ENCODE data around the gene RLBP1.
"Not testable (repeated sequence)": the region's sequence is repeated elsewhere in the genome, so short reads cannot be mapped to it uniquely, and the experiment has no call there.

Gene RLBP1

DNA sequence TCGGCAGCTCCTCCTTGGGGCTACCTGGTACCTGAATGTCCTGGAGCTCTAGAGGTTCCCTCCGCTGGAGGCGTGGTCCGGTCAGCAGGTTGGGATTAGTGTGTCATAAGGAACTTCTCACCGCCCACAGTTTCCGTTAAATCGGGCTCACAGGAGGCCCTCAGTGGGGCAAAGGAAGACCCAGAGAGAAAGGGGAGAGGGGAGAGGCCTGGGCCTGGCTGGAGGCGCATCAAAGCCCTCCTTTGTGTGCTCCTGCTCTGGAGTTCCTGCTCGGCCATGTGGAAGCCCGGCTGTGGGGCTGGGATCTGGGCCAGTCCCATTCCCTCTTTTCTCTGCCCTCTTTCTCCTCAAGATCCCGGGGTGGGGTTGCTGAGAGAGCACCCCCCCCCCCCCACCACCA, at the start of gene RLBP1:
RLBP1 (minus strand) TSS at position 37 of the 400 bp plus-strand sequence. CDS start 2,604 bp downstream, outside the sequence.
- DNase-seq (ENCODE audit: insufficient read length, low spot score) (no peak), FAIRE-seq (no peak)
- TF ChIP-seq, protein P1, sequence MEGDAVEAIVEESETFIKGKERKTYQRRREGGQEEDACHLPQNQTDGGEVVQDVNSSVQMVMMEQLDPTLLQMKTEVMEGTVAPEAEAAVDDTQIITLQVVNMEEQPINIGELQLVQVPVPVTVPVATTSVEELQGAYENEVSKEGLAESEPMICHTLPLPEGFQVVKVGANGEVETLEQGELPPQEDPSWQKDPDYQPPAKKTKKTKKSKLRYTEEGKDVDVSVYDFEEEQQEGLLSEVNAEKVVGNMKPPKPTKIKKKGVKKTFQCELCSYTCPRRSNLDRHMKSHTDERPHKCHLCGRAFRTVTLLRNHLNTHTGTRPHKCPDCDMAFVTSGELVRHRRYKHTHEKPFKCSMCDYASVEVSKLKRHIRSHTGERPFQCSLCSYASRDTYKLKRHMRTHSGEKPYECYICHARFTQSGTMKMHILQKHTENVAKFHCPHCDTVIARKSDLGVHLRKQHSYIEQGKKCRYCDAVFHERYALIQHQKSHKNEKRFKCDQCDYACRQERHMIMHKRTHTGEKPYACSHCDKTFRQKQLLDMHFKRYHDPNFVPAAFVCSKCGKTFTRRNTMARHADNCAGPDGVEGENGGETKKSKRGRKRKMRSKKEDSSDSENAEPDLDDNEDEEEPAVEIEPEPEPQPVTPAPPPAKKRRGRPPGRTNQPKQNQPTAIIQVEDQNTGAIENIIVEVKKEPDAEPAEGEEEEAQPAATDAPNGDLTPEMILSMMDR (IDR thresholded peaks at IDR 0.05; ENCODE audit: insufficient read depth, missing control alignments), result no peak

DNA sequence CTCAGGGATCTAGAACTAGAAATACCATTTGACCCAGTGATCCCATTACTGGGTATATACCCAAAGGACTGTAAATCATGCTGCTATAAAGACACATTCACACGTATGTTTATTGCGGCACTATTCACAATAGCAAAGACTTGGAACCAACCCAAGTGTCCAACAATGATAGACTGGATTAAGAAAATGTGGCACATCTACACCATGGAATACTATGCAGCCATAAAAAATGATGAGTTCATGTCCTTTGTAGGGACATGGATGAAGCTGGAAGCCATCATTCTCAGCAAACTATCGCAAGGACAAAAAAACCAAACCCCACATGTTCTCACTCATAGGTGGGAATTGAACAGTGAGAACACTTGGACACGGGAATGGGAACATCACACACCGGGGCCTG, 28.8 kb upstream of the RLBP1 start:
- FAIRE-seq; DNase-seq (ENCODE audit: insufficient read length, low spot score): not testable (repeated sequence)

- TF ChIP-seq, protein P1 (IDR thresholded peaks at IDR 0.05; ENCODE audit: insufficient read depth, missing control alignments), result no peak
Observed at GRCh38 chr15:89248584-89248983, 27.2 kb upstream of the RLBP1 start.

GRCh38 chr15:89247446-89247845, 26.1 kb upstream of the RLBP1 start:
- DNase-seq (ENCODE audit: insufficient read length, low spot score) (no peak), FAIRE-seq (no peak)
- TF ChIP-seq, protein P1 (IDR thresholded peaks at IDR 0.05; ENCODE audit: insufficient read depth, missing control alignments), result no peak

More at GRCh38 chr15:89248584-89248983, 27.2 kb upstream of the RLBP1 start:
- DNase-seq (ENCODE audit: insufficient read length, low spot score) (no peak), FAIRE-seq (no peak)

GRCh38 chr15:89244574-89244903, 23.2 kb upstream of the RLBP1 start:
- TF ChIP-seq, protein P1 (IDR thresholded peaks at IDR 0.05; ENCODE audit: insufficient read depth, missing control alignments), result no peak
- DNase-seq (ENCODE audit: insufficient read length, low spot score), result no peak
- no peak for FAIRE-seq

DNA sequence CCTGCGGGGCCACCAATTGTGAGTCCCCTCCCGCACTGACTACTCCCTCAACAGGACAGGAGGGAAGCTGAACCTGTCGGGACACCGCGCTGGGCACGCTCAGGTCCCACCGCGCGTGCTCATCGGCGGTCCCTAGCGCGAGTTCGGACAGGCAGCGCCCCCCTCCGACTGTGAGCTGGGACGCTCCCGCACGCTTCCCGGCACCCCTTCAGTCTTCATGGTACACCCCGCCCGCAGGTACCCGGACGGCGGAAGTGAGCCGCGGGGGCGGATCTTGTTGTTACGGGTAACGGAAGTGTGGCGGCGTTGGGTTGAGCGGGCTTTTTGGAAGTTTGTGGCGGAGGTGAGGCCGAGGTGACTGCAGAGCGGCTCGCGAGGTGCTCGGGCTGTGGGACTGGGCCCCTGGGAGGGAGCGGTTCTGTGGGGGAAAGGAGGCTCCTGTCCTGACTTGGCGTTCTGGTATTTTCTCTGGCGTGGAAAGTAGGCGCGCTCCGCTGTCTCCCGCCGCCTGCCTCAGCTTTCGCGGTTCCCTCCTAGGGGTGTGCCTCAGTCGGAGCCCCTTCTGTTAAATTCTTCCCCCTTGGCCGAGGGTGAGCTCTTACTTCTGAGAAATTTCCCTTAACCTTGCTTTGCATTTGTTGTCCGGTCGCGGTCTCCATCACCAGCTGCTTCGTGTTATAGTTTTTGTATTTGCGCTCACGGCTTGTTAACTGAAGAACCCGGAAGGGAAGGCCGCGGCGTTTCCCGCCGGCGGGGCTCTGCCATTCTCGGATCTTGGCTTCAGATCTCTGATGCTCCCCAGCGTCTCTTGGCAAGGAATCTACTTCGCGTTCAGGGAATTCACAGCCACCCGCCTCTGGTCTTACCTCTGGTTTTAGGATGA, 22.6 kb upstream of the RLBP1 start, which contains the start of gene FANCI:
FANCI (plus strand) TSS at position 289 of the 883 bp plus-strand sequence. CDS start 3,669 bp downstream, outside the sequence.
- FAIRE-seq, result no peak
- peak; percentile 81 for DNase-seq (ENCODE audit: insufficient read length, low spot score)
- TF ChIP-seq, protein P1 (IDR thresholded peaks at IDR 0.05; ENCODE audit: insufficient read depth, missing control alignments), result peak; percentile 49

- DNase-seq (ENCODE audit: insufficient read length, low spot score), result no peak
- TF ChIP-seq, protein P1 (IDR thresholded peaks at IDR 0.05; ENCODE audit: insufficient read depth, missing control alignments), result no peak
- no peak for FAIRE-seq
Observed at GRCh38 chr15:89243046-89243690, 21.8 kb upstream of the RLBP1 start.

- DNase-seq (ENCODE audit: insufficient read length, low spot score); FAIRE-seq: not testable (repeated sequence)
Observed at GRCh38 chr15:89239883-89240810, 18.8 kb upstream of the RLBP1 start.
